ENCODE measurements around the gene CDC123.
A peak's percentile ranks its signal among the peaks of the same experiment; 100 is the strongest.
"Not testable (repeated sequence)": the region's sequence is repeated elsewhere in the genome, so short reads cannot be mapped to it uniquely, and the experiment has no call there.

Gene CDC123

GRCh38 chr10:12237265-12238220 is 41.6 kb downstream of the CDC123 start:
- DNase-seq = no peak

- no peak for DNase-seq
These were observed 42.8 kb downstream of the CDC123 start for GRCh38 chr10:12238821-12239220.

GRCh38 chr10:12241810-12242529 is 46.0 kb downstream of the CDC123 start:
- DNase-seq = no peak

GRCh38 chr10:12243864-12244620 is 48.1 kb downstream of the CDC123 start:
- no peak for DNase-seq

GRCh38 chr10:12250181-12250580 is 54.2 kb downstream of the CDC123 start:
- no peak for DNase-seq

- DNase-seq = not testable (repeated sequence)
These were observed 54.7 kb downstream of the CDC123 start for GRCh38 chr10:12250702-12251101.

GRCh38 chr10:12251581-12251980 is 55.6 kb downstream of the CDC123 start:
- no peak for DNase-seq

- DNase-seq = no peak
These were observed 57.0 kb downstream of the CDC123 start for GRCh38 chr10:12252882-12253546.

- DNase-seq = no peak
These were observed 59.1 kb downstream of the CDC123 start for GRCh38 chr10:12255048-12255447.

- no peak for DNase-seq
These were observed 64.0 kb downstream of the CDC123 start for GRCh38 chr10:12259988-12260387.

- no peak for DNase-seq
These were observed 66.4 kb downstream of the CDC123 start for GRCh38 chr10:12262278-12262981.

GRCh38 chr10:12264204-12264940 is 68.4 kb downstream of the CDC123 start:
- DNase-seq = peak in 1 of 2 experiments; percentile 47

GRCh38 chr10:12269056-12269455 is 73.1 kb downstream of the CDC123 start:
- no peak for DNase-seq

GRCh38 chr10:12271210-12271540 is 75.2 kb downstream of the CDC123 start:
- DNase-seq = no peak

- not testable (repeated sequence) for DNase-seq
These were observed 81.9 kb downstream of the CDC123 start for GRCh38 chr10:12277862-12278261.

GRCh38 chr10:12279281-12279680 is 83.3 kb downstream of the CDC123 start:
- no peak for DNase-seq

- DNase-seq = no peak
These were observed 91.8 kb downstream of the CDC123 start for GRCh38 chr10:12287772-12288171.

GRCh38 chr10:12297784-12298183 is 101.8 kb downstream of the CDC123 start:
- DNase-seq = not testable (repeated sequence)

- no peak for DNase-seq
These were observed 103.4 kb downstream of the CDC123 start for GRCh38 chr10:12299222-12299965.

Data from cerebellar nuclear complex (tissue), 1 donor.